HG03575 (cell line): ENCODE data around the gene CYP27B1.

Experiments
- ATAC-seq: cut with Tn5 transposase; IDR thresholded peaks from one replicate; pipeline ENCODE4 v1.9.1; 2021; ENCODE audit not compliant: unreplicated experiment, insufficient number of reproducible peaks, low FRiP score; ENCODE audit errors: extremely low read depth

Gene CYP27B1

DNA sequence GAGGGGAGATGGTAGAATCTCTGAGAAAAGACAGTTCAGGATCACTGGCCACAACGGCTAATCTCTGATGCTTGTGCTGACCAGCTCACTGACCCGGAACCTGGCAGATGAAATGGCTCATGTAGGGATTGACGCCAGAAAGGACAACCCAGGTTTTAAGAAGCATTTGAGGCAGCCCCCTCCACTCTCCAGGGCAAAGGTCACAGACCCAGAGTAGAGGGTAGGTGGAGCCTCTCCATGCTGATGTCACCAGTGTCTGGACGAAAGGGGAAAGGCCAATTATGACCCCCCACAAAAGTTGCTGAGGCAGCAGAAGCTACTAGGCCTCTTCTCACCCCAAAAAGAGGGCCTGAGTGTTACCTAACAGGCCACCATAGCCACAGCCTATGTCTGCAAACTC lies 3.9 kb upstream of the CYP27B1 start:
- ATAC-seq, result no peak

DNA sequence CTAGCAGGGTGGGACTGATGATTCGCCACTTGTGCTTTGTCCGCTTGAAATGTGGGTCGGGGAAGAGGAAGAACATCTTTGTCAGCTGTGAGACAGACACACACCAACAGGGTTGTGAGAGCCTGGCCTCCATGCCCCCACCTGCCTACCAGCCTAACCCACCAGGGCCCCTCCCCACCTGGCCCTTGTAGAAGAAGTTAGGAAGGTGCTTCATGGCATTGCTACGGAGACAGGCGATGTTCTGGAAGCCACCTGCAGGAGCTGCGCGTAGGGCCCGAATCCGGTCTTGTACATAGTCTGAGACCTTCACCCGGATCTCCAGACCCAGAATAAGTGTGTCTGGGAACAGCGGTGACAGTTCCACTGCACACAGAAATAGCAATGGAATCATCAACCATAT lies 2.7 kb upstream of the CYP27B1 start:
- no peak for ATAC-seq

DNA sequence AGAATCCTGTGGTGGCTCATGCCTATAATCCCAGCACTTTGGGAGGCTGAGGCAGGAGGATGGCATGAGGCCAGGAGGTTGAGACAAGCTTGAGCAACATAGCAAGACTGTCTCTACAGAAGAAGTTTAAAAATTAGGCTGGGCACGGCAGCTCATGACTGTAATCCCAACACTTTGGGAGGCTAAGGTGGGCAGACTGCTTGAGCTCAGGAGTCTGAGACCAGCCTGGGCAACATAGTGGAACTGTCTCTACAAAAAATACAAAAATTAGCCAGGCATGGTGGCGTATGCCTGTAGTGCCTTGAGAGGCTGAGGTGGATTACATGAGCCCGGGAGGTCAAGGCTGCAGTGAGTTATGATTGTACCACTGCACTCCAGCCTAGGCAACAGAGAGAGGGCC lies 998 bp upstream of the CYP27B1 start:
- ATAC-seq, result no peak

DNA sequence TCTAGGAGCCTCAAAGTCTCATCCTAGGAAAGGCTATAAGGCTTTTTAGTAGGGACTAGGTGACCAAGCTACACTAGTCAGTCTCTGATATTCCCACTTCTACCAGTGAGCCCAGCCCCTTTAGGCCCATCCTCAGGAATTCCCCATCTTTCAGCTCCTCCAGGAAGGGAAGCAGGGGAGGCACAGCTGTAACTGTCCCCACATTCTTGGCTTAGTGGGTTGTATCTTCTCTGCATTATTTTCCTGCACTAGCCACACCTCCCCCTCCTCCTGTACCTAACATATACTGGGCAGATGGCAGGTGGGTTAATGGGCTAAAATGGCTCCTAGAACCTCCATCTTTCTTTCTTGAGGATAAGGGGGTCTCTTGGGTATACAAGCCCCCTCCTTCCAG lies 424 bp upstream of the CYP27B1 start:
- no peak for ATAC-seq

DNA sequence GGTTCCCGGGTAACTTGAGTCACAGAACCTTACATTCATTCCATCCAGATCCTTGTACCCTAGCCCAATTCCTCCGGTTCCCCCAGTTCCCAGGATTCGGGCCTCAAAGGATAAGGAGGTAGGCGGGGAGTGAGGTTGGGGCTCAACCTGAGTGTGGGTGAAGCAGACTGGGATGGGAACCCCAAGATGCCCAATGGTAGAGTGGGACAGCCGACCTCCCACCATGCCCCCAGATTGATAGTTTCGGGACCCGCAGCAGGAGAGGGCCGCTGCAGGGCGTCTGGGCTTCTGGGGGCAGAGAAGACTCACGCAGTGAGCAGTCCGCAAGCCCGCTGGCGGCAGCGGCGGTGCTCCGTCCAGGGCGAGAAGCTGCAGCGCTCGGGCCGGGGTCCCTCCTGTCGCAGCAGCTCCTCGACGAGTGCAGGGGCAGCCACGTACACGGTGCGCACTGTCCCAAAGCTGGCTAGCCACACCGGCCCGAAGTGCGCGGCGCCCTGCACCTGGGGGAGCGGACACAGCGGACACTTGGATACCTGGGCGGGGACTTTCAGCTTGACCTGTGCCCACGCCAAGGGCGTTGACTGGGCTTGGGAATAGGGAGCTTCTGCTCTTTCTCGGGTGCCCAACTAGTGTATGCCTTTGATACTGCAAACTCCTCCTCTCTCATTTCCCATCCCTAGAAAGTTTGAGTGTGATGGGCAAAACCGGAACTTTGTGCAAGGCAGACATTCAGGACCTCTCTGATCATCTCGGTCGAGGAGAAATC lies 997 bp downstream of the CYP27B1 start:
- no peak for ATAC-seq

DNA sequence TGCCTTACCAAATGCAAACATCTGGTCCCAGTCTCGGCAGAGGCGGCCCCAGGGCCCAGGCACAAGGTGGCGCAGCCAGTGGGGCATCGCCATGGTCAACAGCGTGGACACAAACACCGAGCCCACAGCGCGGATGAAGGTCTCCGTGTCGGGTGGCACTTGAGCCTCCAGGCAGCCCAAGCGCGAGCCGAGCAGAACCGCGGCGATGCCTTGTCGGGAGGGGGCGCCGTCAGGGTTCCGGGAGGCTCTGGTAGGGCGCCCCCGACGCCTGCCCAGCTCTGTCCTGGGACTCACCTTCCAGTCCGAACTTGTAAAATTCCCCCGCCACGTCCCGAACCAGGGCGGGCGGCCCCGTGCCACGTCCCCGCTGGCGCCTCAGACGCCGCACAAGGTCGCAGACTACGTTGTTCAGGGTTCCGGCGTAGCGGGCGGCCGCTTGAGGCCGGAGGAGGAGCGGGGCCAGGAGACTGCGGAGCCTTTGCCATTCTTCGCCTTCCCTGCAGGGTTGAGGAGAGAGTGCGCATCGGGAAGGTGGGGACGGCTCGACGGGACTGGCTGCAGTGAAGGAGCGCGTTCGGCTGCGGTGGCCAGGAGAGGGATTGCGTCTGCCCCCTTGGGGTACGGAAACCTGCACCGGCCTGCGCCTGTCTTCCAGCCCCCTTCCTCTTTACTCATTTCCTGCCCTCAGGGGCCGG lies 1.7 kb downstream of the CYP27B1 start:
- ATAC-seq, result no peak

DNA sequence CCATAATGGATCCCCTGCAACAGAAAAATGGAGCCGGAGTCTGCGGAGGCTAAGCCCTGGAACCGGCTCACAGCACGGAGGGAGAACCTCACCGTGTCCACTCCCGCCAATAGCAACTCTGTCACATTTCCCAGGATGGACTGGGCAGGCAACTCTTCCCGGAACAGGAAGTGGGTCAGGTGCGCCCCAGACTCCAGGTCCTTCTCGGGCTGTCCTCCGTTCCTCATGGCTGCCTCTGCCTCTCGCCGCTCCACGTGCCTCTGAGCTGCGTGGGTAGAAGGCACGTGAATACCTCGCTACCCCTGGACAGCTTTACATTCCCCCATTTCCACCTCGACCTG lies 2.2 kb downstream of the CYP27B1 start:
- no peak for ATAC-seq

DNA sequence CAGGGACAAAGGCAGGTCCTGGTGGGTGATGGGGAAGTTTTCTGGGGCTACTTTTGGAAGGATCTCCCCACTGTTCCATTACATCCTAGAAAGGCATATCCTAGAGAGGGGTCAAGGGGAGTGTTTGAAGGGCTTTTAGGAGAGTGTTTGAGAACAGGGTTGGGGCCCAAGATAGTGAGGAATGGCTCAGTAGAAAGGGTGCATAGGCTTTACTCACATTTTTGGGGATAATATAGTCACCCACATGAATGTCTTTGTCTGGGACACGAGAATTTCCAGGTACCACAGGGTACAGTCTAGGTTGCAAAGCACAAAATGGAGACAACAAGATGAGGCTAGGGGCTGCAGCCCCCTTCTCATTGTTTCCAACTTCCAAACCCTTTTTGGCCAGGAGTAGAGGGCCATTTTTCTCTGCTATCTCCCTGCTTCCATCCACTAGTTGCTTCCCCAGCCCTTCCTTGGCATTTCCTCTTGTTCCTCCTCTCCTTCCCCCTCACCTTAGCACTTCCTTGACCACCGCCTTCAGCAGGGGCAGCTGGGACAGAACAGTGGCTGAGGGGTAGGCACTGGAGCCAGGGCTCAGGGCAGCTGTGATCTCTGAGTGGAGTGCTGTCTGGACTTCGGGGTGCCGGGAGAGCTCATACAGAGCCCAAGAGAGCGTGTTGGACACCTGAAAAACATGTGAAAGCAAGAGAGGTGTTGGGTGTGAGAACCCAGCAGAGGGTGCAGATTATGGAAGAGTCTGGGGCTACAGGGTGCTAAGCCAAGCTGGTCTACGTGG lies 2.8 kb downstream of the CYP27B1 start:
- ATAC-seq, result no peak

DNA sequence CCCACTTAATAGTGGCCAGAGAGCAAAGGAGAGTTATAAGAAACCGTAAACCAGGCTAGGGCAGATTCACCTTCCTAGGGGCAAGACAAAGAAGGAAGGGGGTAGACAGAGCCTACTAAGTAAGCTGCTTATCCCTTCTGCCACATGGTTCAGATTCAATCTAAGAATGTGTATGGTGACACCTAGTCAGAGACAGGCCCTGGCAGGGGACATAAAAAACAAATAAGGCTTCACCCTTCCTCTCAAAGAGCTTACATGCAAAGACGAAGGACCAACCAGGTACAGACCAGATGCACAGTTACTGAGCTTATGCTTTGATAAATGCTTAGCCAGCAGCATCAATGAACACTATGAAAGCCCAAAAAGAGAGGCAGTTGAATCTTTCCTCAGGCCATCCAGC lies 4.4 kb downstream of the CYP27B1 start:
- no peak for ATAC-seq

DNA sequence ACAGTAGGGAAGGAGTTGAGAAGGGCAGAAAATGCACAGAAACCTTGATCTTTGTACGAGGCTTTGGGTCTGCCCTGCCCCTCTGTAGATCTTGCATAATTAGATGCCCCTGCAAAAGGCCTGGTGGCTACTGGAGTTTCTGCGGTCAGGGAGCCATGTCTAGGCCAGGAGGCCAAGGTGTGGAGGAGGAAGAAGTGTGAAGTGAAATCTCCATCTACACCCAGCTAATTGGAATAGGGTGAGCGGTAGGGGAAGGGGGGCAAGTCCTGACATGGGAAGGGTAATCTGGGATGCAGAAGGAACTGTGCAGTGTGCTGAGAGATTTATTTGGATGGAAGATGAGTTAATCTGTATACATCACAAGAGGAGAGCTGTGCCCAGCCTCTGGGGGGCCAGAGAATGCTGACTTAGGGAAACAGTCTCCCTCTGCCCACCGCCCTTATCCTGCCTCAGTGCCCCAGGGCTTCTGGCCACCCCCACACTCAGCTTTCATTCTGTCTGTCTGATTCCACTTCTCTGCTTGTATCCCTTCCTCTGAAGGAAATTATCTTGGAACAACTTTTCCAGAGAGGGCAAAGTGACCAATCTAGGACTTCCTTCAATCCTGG lies 5.4 kb downstream of the CYP27B1 start:
- no peak for ATAC-seq

DNA sequence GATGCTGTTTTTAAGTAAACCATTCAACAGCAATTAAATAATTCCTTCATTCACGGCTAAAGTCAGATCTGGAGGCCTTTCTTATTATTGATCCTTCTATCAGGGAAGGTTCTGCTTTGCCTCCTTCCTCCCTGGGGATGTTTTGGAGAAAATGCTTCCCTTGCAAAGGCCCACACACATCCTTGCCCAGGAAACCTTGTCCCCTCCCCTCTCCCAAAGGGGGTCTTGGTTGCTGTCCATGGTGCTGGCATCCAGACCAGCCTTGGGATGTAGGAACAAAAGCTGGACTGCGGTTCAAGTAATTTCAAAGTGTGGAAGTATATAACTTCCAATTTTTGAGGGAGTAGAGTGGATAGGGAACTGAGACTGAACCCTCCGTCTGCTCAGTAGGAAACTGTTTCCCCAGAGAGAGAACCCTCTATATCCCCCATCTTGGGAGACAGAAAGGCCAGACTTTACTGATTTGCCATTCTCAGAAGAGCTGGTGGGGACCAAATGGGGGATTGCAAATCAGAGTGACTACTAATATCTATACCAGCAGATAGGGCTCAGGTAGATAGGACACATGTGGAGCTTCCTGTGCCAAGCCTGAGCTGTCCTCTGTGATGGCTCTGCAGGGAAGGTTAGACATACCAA lies 6.4 kb downstream of the CYP27B1 start:
- ATAC-seq, result no peak

DNA sequence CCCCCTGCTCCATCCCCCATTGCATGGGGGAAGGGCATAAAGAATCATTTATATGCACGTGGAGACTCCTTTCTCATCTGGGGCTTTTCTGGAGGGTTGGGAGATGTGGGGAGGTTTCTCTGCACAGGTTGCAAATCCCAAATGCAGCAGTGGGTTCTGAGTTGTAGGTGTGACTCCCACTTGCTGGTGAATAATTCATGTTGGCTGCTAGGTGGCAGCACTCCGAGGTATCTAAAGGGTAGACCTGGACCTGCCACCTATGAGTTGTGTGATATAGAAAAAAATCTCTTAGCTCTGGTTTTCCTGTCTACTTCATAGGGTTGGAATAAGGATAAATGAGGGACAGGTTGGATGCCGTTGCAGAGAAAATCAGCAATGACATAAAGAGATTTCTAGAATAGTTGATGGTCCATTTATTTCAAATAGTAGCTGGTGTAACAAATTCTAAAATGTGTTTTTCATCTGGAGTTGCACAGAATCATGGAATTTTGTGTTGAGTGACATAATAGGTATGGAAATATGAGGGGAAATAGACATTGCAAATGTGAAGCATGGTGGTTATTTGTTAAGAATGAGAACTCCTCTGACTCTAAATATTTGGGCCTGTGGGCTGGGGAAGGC lies 7.4 kb downstream of the CYP27B1 start:
- ATAC-seq, result no peak

DNA sequence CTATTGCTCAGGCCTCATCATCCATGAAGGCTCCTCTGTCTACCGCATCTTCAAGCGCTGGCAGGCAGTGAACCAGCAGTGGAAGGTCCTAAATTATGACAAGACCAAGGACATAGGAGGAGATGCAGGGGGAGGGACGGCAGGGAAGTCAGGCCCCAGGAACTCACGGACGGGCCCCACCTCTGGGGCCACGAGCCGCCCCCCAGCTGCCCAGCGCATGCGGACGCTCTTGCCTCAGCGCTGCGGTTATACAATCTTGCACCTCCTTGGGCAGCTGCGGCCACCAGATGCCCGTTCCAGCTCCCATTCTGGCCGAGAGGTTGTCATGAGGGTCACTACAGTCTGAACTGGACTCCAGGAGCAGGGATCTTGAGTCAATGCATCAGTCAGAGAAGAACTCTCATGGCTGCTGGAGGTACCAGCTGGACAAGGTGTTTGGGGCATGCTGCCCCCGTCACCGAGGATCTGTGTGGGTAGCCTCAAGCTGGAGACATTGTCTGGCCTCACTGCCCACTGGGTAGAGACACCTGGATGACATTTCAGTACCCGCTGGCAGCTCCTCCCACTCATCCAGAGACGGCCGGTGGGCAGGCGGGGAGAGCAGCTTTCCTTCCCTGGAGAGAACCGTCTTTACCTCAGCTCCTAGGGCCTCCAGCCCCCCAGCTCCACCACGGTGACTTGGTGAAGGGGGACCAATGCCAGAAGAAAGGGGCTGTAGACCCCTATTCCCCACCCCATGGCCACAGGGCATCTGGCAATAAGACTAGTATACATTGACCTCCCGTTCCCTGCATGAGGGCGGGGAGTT lies 8.1 kb downstream of the CYP27B1 start:
- ATAC-seq, result no peak

DNA sequence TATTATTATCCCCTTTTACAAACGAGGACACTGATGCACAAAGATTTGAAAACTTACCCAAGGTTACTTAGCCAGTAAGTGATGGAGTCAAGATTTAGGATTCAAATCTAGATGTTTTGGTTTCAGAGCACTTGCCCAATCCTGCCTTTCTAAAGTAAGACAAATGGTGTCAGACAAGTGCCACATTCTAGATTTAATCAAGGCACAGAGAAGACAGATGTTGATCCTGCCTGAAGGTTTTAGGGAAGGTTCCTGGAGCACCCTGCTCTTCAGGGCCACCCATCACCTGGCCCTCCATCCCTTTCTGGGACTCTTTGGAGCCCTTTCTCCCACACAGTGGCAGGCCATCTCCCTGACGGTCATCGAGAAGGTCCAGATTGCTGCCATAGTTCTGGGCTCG lies 9.1 kb downstream of the CYP27B1 start:
- ATAC-seq, result no peak

DNA sequence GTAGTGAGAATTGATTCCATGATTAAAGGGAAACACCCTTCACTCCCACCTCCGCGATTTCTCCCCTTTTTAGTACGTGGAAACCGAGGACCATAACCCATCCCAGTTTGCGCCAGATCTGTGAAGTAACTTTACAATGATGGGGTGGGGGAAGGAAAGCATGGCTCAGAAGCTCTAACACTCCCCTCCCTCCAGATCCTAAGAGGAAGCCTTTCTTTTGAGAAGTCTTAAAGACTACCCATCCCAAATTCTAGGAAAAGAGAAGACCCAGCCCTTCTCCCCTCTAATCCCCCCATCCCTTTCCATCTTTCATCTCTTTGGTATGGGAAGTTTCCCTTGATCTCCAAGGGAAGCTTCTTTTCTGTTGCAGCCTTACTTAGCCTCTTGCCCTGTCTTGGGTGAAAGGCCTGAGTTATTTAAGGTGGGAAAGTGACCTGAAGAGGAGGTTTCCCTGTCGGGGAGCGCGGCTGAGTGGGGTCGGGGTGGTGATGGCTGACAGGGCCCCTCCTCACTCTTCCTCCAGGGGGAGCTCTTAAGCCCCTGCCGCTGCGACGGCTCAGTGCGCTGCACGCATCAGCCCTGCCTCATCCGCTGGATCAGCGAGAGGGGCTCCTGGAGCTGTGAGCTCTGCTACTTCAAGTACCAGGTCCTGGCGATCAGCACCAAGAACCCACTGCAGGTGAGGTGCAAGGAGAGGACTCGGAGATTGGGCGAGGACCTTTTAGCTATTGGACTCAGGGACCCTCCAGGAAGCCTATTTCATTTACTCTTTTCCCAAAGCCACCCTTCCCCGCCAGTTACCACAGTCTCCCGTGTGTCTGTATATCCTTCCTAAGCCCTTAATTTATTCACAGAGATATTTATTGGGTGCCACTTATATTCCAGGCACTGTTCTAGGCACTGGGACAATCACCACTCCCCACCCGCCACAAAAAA lies 10.2 kb downstream of the CYP27B1 start:
- no peak for ATAC-seq

DNA sequence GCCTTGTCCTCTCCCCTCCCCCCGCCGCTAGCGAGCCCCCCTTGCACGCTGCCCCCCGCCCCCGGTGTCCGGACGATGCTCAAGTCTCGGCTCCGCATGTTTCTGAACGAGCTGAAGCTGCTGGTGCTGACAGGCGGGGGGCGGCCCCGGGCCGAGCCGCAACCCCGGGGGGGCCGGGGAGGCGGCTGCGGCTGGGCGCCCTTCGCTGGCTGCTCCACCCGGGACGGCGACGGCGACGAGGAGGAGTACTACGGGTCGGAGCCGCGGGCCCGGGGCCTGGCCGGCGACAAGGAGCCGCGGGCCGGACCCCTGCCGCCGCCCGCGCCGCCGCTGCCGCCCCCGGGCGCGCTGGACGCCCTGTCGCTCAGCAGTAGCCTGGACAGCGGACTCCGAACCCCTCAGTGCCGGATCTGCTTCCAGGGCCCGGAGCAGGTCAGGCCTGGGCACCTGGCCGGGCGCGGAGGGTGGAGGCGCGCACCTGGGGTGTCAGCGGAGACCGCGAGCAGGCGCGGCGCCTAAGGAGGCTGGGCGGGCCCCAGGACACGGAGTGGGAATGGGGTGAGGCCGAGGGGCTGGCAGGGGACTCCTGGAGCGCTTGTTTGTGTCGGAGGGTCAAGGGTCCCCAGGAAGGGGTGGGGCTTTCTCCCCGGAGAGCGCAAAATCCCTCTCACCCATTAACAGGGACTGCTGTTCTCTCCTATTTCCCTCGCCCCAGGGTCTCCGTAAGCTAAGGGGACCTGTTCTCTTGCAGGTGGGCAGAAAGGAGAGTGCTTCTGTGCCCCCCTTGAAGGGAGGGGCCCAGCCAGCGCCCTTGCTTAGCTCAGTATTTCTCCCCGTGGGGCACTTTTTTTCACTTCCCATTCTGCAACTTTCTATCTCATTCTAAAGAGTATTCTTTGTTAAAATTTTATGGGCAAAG lies 11.2 kb downstream of the CYP27B1 start:
- ATAC-seq, result no peak
